GM12892 (cell line): ENCODE results near the gene MVB12A.

Experiments
- POLR2A ChIP-seq: IDR thresholded peaks from 2 replicates; pipeline ENCODE4 v1.6.1; 2011; ENCODE audit warnings: low read depth, low read length, control low read depth
- POLR2AphosphoS5 ChIP-seq: IDR thresholded peaks from 2 replicates; pipeline ENCODE4 v1.6.1; 2011; ENCODE audit warnings: low read depth, low read length, control low read depth
- TAF1 ChIP-seq: IDR thresholded peaks from 2 replicates; pipeline ENCODE4 v1.6.1; 2011; ENCODE audit warnings: low read depth, mild to moderate bottlenecking, control low read depth, low read length, borderline replicate concordance

DNA sequence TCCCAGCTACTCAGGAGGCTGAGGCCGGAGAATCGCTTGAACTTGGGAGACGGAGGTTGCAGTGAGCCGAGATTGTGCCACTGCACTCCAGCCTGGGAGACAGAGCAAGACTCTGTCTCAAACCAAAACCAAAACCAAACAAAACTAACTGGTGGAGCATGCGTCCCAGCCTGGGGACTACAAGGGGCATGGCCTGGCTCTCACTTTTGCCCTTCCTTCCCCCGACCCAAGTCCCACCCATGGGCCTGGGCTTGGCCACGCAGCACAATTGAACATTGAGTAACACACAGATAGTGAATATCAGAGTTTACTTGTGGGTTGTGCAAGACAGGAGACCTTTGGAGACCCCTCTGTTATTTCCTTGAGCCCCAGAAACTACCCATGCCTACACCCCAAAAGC, 15.4 kb downstream of the MVB12A start:
- TF ChIP-seq POLR2A, result no peak
- no peak for TF ChIP-seq TAF1
- TF ChIP-seq POLR2AphosphoS5, result no peak
